ENCODE data around the gene HPS5.

Gene HPS5

GRCh38 chr11:18320617-18321016 is 1.3 kb downstream of the HPS5 start:
- no peak for DNase-seq

- no peak for DNase-seq
Measured at GRCh38 chr11:18319914-18320313, 2.0 kb downstream of the HPS5 start.

- DNase-seq: no peak
Measured at GRCh38 chr11:18317551-18317950, 4.4 kb downstream of the HPS5 start.

GRCh38 chr11:18315893-18316292 is 6.0 kb downstream of the HPS5 start:
- DNase-seq: no peak

GRCh38 chr11:18314784-18315523 is 7.0 kb downstream of the HPS5 start:
- DNase-seq: no peak

- no peak for DNase-seq
Measured at GRCh38 chr11:18313965-18314763, 7.8 kb downstream of the HPS5 start.

GRCh38 chr11:18312663-18313420 is 9.1 kb downstream of the HPS5 start:
- DNase-seq: no peak

GRCh38 chr11:18312012-18312411 is 9.9 kb downstream of the HPS5 start:
- peak in 1 of 2 donors; percentile 19 for DNase-seq

GRCh38 chr11:18310800-18311340 is 11.1 kb downstream of the HPS5 start:
- DNase-seq: no peak

GRCh38 chr11:18309691-18310090 is 12.2 kb downstream of the HPS5 start:
- DNase-seq: no peak

- DNase-seq: no peak
Measured at GRCh38 chr11:18308242-18308641, 13.7 kb downstream of the HPS5 start.

GRCh38 chr11:18307461-18308139 is 14.3 kb downstream of the HPS5 start:
- no peak for DNase-seq

- DNase-seq: no peak
Measured at GRCh38 chr11:18304745-18305144, 17.2 kb downstream of the HPS5 start.

- DNase-seq: no peak
Measured at GRCh38 chr11:18299721-18300120, 22.2 kb downstream of the HPS5 start.

GRCh38 chr11:18295316-18295715 is 26.6 kb downstream of the HPS5 start:
- no peak for DNase-seq

GRCh38 chr11:18294862-18295261 is 27.1 kb downstream of the HPS5 start:
- no peak for DNase-seq

GRCh38 chr11:18288911-18289310 is 33.0 kb downstream of the HPS5 start:
- no peak for DNase-seq

GRCh38 chr11:18285841-18286240 is 36.1 kb downstream of the HPS5 start:
- DNase-seq: no peak

- no peak for DNase-seq
Measured at GRCh38 chr11:18282626-18283025, 39.3 kb downstream of the HPS5 start.

- DNase-seq: no peak
Measured at GRCh38 chr11:18280438-18281045, 41.4 kb downstream of the HPS5 start.

- peak in 1 of 2 donors; percentile 3 for DNase-seq
Measured at GRCh38 chr11:18277565-18278271, 44.2 kb downstream of the HPS5 start.
